Left ventricle myocardium superior (tissue), 1 donor: ENCODE results near the gene KCNK7. TPM values are rescaled to one million over a fixed set of nuclear protein-coding genes. Genes with fewer than 3 reads are reported as not detected.

ENCODE experiments used
- ATAC-seq: fragments of 200-7000 bp; cut with Tn5 transposase; one replicate; pipeline ENCODE4 v1.9.1; 2020; ENCODE audit warnings: mild to moderate bottlenecking, moderate library complexity
- DNase-seq: peaks from one replicate; pipeline ENCODE4 v3.0.0-alpha.2; 2020
- intact Hi-C: fragments of 100-400 bp; cut with micrococcal nuclease; formaldehyde crosslinking; loops from one replicate; pipeline ENCODE4 v1.11.0; 2022
- total RNA-seq: library from RNA; stranded (reverse); fragmentation: NEBNext Ultra II Directional; extraction: Animal tissue kit (Norgen Biotek cat#: 25700); gene quantifications from one replicate; pipeline ENCODE4 v1.2.1, GENCODE V29; 2021
- donor health status: DM: no; HTN: yes; CAD: no; lungs with severe emphysema.

The KCNK7 gene
- total RNA-seq, 1 donor from 2014 or later, result 0.94 TPM

DNA sequence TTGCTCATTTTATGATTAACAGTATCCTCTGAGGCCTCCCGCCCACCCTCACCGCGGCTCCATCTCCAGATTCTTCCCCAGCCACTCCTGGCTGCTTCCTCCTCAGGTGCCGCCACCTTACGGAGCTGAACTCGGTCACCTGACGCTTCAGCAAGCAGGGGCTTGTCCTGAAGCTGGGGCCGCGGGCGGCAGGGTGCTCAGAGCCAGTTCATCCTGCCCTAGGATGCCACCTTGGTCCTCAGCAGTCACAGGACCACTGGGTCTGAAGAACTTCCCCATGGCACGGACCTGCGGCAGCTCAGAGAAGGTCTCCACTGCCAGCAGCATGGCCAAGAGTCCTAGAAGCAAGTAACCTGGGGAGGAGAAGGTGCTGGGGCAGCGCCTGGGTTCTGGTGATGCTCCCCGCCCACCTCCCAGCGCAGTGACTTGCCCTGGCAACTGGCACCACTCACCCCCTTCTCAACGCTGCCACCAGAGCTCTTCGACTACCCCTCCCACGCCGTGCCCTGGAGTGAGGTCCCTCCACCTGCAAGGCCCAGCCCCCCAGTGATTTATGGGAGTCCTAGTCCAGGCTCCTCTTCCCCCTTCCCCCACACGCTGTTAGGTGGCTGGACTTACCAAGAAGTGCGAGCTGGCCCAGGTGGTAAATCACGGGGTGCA is 2.6 kb downstream of the KCNK7 start:
- intact Hi-C loops, result loop anchor here (10.0 kb wide), 1 partner anchor 48 kb away; no protein-coding TSS in a partner anchor
- no peak for DNase-seq
- ATAC-seq, result no peak

DNA sequence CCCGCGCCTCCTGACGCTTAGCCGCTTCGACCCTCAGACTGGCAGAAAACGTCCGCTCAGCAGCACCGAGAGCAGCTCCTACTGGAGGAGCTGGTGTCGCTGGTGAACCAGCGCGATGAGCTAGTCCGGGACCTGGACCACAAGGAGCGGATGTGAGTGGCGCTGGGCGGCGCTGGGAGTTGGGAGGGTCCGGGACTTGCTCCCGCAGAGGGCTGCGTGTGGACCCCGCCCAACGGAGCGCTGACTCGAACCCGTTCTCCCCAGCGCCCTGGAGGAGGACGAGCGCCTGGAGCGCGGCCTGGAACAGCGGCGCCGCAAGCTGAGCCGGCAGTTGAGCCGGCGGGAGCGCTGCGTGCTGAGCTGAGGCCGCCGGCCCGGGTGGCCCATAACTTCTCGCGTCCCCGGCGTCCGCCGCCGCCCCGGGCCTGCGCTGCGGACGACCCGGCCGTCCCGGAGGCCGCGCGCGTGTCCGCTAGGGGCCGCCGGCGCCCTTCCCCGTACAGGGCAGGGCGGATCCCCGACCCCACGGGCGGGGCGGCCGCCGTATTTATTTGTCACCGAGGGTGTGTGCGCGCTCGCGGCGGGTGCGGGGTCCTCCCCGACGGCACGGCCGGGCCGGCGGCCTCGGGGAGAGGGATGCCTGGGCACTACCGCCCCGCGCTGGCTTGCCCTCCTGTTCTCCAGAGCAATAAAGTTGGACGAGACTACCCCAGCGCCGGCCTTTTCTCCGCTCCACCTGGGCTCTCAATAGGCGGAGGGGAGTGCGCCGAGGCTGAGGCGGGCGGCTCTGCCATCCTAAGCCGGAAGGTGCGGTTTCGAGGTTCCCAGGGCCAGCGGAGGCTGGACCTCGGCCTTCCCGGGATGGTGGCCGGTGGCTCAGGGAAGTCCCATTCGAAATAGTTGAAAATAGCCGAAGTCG is 3.4 kb downstream of the KCNK7 start:
- ATAC-seq, result peak; percentile 14
- peak; percentile 63 for DNase-seq
- intact Hi-C loops, result loop anchor here (10.0 kb wide), 1 partner anchor 47 kb away; no protein-coding TSS in a partner anchor

DNA sequence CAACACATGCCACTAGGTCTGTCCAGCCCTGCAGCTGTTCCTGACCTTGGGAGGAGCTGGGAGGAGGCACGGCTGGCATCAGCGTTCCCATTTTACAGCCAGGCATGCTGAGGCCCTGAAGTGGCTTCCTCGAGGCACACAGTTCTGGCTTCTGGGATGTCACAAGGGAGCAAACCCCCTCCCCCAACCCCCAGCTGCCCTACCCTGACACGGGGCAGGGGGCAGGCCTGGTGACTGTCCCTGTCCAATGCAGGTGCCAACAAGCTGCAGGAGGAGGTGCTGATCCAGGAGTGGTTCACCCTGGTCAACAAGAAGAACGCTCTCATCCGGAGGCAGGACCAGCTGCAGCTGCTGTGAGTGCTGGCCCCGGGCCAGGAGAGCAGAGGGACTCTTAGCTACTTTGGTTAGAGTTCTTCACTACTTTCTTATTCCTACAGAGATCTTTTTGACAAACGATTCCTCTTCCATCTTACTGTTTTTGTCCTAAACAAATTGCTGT is 5.3 kb downstream of the KCNK7 start:
- peak; percentile 76 for DNase-seq
- intact Hi-C loops, result loop anchor here (10.0 kb wide), 1 partner anchor 45 kb away; no protein-coding TSS in a partner anchor
- no peak for ATAC-seq

DNA sequence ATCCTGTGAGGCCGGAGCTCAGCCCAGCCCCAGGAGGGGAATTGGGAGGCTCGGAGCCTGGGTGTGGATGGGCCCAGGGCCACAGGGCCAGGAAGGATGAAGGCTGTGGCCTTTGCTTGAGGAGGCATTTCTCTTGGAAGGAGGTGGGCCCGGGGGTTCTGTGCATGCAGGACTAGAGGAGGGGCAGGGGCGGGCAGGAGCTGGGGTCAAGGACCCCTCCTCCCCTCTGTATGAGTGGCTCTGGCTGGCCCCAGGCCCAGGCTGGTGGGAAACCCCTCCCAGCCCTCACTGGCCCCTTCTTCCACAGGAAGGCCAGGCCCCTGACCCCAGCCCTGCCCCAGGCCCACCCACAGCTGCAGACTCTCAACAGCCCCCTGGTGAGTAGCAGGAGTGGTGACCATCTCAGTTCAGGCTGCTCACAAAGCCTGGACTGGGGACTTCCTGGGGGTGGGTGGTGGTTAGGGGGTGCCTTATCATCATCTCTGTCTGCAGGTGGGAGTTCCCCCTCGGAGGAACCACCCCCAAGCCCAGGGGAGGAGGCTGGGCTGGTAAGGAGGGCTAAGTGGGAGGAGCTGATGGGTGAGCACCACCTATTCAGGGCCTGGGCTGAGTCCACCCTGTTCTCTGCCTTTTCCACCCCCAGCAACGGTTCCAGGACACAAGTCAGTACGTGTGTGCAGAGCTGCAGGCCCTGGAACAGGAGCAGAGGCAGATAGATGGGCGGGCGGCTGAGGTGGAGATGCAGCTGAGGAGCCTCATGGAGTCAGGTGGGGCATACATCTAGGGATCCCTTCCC is 6.0 kb downstream of the KCNK7 start:
- no peak for ATAC-seq
- intact Hi-C loops, result loop anchor here (10.0 kb wide), 1 partner anchor 45 kb away; no protein-coding TSS in a partner anchor

DNA sequence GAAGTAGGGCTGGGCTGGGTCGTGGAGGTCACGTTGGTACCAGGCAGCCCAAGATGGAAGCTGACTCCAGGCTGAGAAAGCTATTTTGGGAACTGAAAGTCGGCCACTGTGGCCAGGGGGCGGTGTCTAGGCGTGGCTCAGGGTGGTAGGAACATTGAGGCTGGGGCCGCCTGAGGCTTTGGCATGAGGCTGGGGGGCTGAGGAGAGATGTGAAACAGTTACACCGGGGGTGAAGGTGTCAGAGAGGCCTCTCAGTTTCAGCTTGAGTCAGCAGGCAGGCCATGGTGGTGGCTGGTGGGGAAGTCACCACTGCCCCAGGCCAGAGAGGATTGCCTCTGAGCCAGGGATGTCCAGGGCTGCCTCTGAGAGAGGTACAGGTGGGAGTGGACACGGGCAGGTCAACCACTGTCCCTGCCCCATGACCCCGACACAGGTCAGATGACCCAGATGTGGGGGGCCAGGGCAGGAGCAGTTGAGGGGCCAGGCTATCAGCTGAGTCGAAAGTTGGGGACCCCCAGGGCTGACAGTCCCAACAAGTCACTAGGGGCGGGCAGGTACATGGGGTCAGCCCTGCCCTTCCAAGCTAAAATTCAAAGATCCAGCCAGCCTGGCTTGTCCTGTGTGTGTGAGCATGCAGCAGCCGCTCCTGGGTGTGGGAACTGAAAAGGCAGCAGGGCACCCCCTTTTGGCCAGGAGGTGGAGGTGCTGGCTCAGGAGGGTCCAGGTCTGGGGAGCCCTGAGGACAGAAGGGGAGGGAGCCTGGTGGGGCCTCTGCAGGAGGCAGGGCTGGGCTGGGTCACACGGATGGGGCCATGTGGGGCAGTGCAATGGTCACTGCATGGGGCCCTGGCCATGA is 7.2 kb downstream of the KCNK7 start:
- DNase-seq (peak; percentile 72), ATAC-seq (peak; percentile 76)
- intact Hi-C loops, result no loop called here

More for the DNA sequence above, 6.0 kb downstream of the KCNK7 start:
- no peak for DNase-seq

DNA sequence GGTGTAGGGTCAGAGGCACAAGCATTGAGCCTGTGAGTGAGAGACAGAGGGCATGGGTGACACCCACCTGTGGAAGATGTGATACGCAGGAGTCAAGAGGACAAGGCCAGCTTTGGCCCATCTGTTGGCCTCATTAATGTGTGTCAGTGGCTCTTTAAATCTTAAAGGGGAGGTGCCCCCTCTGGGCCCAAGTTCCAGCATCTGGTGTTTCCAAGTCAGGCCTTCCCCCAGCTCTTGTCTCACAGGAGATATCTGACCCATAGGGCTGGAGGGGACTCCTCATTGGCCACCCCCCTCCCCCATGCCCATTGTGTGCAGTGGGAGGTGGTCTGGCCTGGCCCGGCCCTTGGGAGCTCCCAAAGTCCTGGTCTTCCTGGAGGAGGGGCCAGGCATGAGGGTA is 8.9 kb downstream of the KCNK7 start:
- ATAC-seq, result peak; percentile 33
- intact Hi-C loops, result no loop called here
- DNase-seq, result peak; percentile 57

DNA sequence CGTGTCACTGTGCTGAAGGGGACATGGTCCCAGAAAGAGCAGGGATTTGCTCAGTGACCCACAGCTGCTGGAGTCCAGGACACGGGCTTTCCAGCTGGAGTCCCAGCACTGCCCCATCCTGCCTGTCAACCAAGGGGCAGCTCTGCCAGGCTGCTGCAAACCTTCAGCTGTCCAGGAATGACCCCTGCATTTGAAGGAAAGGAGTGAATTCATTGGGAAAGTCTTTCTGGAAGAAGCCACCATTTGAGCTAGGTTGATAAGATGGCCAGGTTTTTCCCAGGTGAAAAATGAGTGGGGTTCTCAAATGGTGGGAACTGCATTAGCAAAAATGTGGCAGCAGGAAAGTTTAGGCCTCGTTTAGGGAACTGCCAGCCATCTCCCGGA is 9.4 kb downstream of the KCNK7 start:
- intact Hi-C loops, result no loop called here
- ATAC-seq, result no peak

DNA sequence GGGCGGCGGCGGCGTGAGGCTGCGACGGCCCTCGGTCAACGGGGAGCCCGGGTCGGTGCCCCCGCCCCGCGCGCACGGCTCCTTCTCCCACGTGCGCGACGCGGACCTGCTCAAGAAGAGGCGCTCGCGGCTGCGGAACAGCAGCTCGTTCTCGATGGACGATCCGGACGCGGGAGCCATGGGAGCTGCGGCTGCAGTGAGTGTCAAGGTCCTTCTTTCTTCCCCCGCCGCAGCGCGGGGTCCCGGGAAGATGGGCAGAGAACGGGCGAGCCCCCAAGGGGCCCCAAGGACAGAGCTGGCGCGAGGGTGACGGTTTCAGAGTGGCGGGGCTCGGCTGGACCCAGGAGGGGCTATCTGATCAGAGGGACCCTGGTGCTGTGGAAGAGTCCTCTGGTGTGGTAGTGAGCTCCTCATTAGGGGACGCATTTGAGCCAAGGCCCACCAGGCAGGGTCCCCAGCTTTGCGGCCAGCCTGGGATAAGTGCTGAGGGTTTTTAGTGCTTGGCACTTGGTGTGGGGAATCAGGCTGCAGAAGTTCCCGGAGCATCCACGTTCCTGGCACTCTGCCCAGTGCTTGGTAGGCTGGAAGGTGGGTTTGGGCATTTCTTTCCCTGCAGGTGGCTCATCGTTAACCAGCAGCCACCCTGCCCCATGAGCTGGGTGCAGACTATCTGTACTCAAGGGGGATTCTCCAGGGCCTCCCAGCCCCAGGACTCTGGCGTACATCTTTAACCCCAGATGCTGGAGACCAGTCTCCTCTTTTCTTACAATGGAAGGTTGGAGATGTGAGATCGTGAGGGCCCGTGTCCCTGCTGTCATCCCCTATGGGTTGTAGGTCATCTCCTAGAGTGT is 10.0 kb downstream of the KCNK7 start:
- ATAC-seq (no peak), DNase-seq (peak; percentile 48)
- intact Hi-C loops, result no loop called here

More for the DNA sequence above, 9.4 kb downstream of the KCNK7 start:
- no peak for DNase-seq

DNA sequence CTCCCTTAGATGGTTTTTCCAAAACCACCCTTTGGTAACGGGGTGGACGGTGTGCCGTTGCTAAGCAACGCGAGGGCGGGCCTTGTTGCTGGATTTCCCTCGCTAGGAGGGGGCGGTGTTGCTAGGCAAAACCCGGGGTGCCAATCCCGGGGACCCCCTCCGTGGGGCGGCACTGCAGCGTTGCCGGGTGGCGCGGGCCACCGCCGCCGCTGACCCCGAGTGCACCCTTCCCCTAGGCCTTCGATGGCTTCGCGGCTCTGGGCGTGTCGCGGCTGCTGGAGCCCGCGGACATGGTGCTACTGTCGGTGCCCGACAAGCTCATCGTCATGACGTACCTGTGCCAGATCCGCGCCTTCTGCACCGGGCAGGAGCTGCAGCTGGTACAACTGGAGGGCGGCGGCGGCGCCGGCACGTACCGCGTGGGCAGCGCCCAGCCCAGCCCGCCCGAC is 10.9 kb downstream of the KCNK7 start:
- intact Hi-C loops, result no loop called here
- DNase-seq, result no peak
- no peak for ATAC-seq

DNA sequence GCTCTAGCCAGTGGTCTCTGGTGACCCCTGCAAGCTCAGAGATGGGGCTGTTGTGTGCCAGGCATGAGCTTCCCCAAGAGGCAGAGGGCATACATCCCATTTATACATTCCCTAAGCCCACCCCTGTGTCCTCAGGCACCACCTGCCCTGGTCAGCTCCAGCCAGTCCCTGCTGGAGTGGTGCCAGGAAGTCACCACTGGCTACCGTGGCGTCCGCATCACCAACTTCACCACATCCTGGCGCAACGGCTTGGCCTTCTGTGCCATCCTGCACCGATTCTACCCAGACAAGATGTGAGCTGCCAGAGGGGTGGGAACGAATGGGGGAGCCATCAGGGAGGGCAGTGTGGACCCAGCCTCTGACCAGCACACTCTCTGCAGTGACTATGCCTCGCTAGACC is 11.5 kb downstream of the KCNK7 start:
- intact Hi-C loops, result no loop called here
- ATAC-seq (no peak), DNase-seq (no peak)

DNA sequence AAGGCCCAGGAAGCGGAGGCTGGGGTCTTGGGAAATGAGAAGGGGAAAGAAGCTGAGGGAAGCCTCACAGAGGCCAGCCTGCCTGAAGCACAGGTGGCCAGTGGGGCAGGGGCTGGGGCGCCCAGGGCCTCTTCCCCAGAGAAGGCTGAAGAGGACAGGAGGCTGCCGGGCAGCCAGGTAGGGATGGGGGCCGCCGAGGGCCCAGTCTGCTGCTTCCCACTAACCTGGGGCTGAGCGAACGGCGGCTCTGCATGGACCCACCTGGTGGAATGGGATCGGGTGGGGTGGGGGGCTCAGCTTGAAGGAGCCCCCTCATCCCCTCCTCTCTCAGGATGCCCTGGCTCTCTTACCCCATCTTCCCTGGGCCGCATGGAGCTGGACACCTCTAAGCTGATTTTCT is 12.0 kb downstream of the KCNK7 start:
- intact Hi-C loops, result no loop called here
- no peak for DNase-seq
- ATAC-seq, result no peak

DNA sequence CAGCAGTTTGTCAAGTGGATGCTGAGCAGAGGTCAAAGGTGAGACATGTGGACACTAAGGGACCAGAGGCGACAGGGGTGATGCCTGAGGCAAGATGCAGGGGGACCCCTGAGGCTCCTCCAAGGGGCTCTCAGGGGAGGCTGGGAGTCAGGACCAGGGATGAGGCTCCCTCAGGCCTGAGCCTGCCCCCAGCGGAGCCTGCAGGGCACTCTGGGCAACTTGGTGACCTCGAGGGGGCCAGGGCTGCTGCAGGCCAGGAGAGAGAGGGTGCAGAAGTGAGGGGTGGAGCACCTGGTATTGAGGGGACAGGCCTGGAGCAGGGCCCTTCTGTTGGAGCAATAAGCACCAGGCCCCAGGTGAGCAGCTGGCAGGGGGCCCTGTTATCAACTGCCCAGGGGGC is 13.7 kb downstream of the KCNK7 start:
- intact Hi-C loops, result no loop called here
- no peak for DNase-seq
- no peak for ATAC-seq

DNA sequence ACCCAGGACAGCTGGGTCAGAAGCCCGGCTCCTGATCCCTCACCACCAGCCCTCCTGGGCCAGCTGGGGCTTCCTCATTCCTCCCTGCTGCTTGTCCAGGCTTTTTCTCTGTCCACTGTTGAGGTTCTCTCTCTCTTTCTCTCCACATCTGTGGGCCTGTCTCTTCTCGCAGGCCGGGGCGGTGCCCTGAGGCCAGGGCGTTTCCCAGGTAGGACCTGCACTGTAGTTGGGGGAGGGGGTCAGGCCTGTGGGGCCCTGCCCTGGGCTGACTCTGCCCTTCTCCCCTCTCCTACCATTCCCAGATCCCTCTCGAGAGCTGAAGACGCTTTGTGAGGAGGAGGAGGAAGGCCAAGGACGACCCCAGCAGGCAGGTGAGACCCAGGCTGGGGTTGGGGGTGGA is 14.8 kb downstream of the KCNK7 start:
- DNase-seq (no peak), ATAC-seq (no peak)
- intact Hi-C loops, result no loop called here

DNA sequence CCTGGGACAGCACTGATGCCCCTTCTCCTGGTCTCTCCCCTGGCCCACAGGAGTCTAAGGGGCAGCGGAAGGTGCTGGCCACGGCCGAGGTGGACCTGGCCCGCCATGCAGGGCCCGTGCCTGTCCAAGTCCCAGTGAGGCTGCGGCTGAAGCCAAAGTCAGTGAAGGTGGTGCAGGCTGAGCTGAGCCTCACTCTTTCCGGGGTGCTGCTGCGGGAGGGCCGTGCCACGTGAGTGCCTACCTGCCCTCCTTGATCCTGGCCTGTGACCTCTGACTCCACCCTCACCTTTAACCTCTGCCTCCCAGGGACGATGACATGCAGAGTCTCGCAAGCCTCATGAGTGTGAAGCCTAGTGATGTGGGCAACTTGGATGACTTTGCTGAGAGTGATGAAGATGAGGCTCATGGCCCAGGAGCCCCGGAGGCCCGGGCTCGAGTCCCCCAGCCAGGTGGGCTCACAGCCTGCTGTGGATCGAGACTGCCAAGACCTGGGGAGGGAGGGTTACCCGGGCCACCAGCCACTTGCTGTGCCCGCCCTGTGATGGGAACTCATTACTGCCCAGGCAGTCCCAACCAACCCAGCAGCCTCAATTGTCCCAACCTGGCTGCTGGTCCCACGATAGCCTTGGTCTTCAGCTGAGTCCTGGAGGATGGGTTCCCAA is 15.4 kb downstream of the KCNK7 start:
- intact Hi-C loops, result no loop called here
- DNase-seq (no peak), ATAC-seq (no peak)

DNA sequence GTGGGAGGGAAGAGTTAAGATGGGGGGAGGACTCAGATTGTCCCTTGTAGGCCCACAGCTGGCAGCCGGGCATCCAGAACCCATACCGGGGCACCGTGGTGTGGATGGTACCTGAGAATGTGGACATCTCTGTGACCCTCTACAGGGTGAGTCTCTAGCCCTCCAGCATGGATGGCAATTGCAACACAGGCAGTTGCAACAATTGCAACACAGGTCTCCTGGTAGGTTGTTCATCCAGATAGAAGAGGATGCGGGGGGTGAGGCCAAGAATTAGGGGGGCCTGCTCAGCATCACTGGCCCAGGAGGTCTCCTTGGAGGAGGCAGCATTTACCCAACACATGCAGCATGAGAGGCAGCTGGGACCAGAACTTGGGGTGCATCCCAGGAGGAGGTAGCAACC is 16.3 kb downstream of the KCNK7 start:
- ATAC-seq (no peak), DNase-seq (no peak)
- intact Hi-C loops, result no loop called here

DNA sequence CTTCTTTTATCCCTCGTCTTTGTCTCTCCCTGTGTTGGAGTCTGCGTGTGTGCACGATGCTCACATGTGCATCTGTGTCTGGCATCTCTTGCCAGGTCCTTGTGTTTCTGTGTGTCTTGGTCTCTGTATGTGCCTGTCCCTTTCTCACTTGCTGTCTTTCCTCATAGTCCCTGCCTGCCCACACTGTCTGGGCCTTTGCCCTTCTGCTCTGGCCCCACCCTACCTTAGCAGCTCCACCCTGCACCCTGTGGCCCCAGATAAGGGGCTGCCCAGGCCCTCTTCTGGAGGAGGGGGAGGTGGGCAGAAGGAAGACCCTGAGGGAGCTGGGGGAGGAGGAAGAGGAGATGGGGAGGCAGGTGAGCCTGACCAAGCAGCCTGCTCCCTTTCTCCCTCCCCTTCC is 16.9 kb downstream of the KCNK7 start:
- DNase-seq (no peak), ATAC-seq (no peak)
- intact Hi-C loops, result no loop called here

DNA sequence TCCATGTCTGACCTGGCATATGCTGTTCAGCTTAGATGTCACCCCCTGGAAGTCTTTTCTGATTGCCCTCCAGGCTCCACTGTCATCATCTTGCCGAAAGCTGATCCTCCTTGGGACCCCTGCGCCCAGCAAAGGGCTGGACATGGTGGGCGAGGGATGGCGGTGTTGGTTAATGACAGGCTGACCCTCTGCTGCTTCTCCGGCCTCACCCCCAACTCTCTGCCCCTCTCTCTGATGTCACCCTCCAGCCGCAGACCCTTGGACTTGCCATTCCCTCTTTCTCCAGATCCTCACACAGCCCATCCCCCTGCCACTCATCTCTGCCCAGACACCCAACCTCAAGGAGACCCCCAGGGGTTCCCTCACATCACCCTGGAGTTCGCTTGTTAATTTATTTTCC is 17.5 kb downstream of the KCNK7 start:
- DNase-seq, result no peak
- intact Hi-C loops, result no loop called here
- no peak for ATAC-seq
